Neural cell (in vitro differentiated cells): ENCODE measurements around the gene PRSS50. TPM values are rescaled to one million over a fixed set of nuclear protein-coding genes. Genes with fewer than 3 reads are reported as not detected.

Experiments
- H2AFZ ChIP-seq: fragments of 200-600, 300-800 bp; sonication (generic), shearing (Covaris generic); 2 replicates; pipeline ENCODE4 v1.6.0; 2014; ENCODE audit warnings: low read depth, mild to moderate bottlenecking, antibody characterized with exemption, low read length, moderate library complexity
- H3F3A ChIP-seq: fragments of 200-600 bp; shearing (Covaris generic); 2 replicates; pipeline ENCODE4 v1.6.1; 2016; ENCODE audit warnings: mild to moderate bottlenecking, moderate library complexity, mixed read lengths, antibody characterized with exemption, low read length; ENCODE audit not compliant: insufficient read depth, poor library complexity, severe bottlenecking
- H3K27ac ChIP-seq: fragments of 200-600, 300-800 bp; sonication (generic), shearing (Covaris generic); 2 replicates; pipeline ENCODE4 v1.5.1; 2014; ENCODE audit warnings: mild to moderate bottlenecking, low read length, moderate library complexity
- H3K27me3 ChIP-seq: fragments of 300-800, 200-600 bp; sonication (generic), shearing (Covaris generic); 2 replicates; pipeline ENCODE4 v1.6.0; 2014; ENCODE audit warnings: mild to moderate bottlenecking, low read depth, low read length, moderate library complexity; ENCODE audit not compliant: insufficient read depth
- H3K36me3 ChIP-seq: fragments of 300-800, 200-600 bp; sonication (generic), shearing (Covaris generic); 2 replicates; pipeline ENCODE4 v1.5.1; 2014; ENCODE audit warnings: mild to moderate bottlenecking, antibody characterized with exemption, low read length, moderate library complexity; ENCODE audit not compliant: insufficient read depth
- H3K4me2 ChIP-seq: fragments of 300-800, 200-600 bp; sonication (generic), shearing (Covaris generic); 2 replicates; pipeline ENCODE4 v1.6.0; 2014; ENCODE audit warnings: mild to moderate bottlenecking, low read length
- H3K4me3 ChIP-seq: fragments of 300-800, 200-600 bp; sonication (generic), shearing (Covaris generic); 2 replicates; pipeline ENCODE4 v1.5.1; 2014; ENCODE audit warnings: mild to moderate bottlenecking, low read length, moderate library complexity
- H3K79me2 ChIP-seq: fragments of 200-600 bp; shearing (Covaris generic); replicated peaks from 2 replicates; pipeline ENCODE4 v1.6.0; 2014; ENCODE audit warnings: mild to moderate bottlenecking, low read length, moderate library complexity; ENCODE audit not compliant: insufficient read depth
- H3K9ac ChIP-seq: fragments of 300-800, 200-600 bp; sonication (generic), shearing (Covaris generic); 2 replicates; pipeline ENCODE4 v1.6.1; 2016; ENCODE audit warnings: mild to moderate bottlenecking, low read length, mixed read lengths
- H3K9me2 ChIP-seq: fragments of 200-600 bp; shearing (Covaris generic); 2 replicates; pipeline ENCODE4 v1.6.1; 2016; ENCODE audit warnings: mild to moderate bottlenecking, low read length, mixed read lengths; ENCODE audit not compliant: insufficient read depth
- H3K9me3 ChIP-seq: fragments of 200-600, 300-800 bp; sonication (generic), shearing (Covaris generic); 2 replicates; pipeline ENCODE4 v1.6.1; 2016; ENCODE audit warnings: mild to moderate bottlenecking, mixed run types, low read length, moderate library complexity, mixed read lengths
- H4K20me1 ChIP-seq: fragments of 200-600 bp; shearing (Covaris generic); 2 replicates; pipeline ENCODE4 v1.6.1; 2016; ENCODE audit warnings: mild to moderate bottlenecking, mixed run types; ENCODE audit not compliant: insufficient read depth
- CTCF ChIP-seq: fragments of 450-650 bp; IDR thresholded peaks from 2 replicates; pipeline ENCODE4 v1.5.1; 2014; ENCODE audit warnings: antibody characterized with exemption, mild to moderate bottlenecking, moderate library complexity; ENCODE audit not compliant: poor library complexity, severe bottlenecking
- EP300 ChIP-seq: fragments of 450-650 bp; conservative IDR thresholded peaks from 2 replicates; pipeline ENCODE4 v1.6.1; 2014; ENCODE audit warnings: antibody characterized with exemption, mild to moderate bottlenecking, moderate library complexity; ENCODE audit not compliant: poor library complexity, severe bottlenecking
- EZH2 ChIP-seq: fragments of 200-600, 300-800 bp; shearing (Covaris generic), sonication (generic); IDR thresholded peaks from 2 replicates; pipeline ENCODE4 v1.6.1; 2014; ENCODE audit warnings: antibody characterized with exemption, low read length, borderline replicate concordance, mild to moderate bottlenecking; ENCODE audit not compliant: insufficient read depth, poor library complexity, severe bottlenecking
- MXI1 ChIP-seq: fragments of 450-650 bp; conservative IDR thresholded peaks from 2 replicates; pipeline ENCODE4 v1.6.1; 2014; ENCODE audit warnings: antibody characterized with exemption, mild to moderate bottlenecking; ENCODE audit not compliant: poor library complexity, severe bottlenecking
- POLR2AphosphoS5 ChIP-seq: IDR thresholded peaks from 2 replicates; pipeline ENCODE4 v1.6.1; 2012
- RAD21 ChIP-seq: fragments of 450-650 bp; conservative IDR thresholded peaks from 2 replicates; pipeline ENCODE4 v1.6.1; 2014; ENCODE audit warnings: antibody characterized with exemption, mild to moderate bottlenecking, moderate library complexity
- REST ChIP-seq: IDR thresholded peaks from 2 replicates; pipeline ENCODE4 v1.6.1; 2012; ENCODE audit warnings: borderline replicate concordance
- SMC3 ChIP-seq: fragments of 450-650 bp; conservative IDR thresholded peaks from 2 replicates; pipeline ENCODE4 v1.6.1; 2014; ENCODE audit warnings: antibody characterized with exemption, mild to moderate bottlenecking, moderate library complexity; ENCODE audit not compliant: poor library complexity
- TAF1 ChIP-seq: IDR thresholded peaks from 2 replicates; pipeline ENCODE4 v1.6.1; 2012; ENCODE audit warnings: low read depth
- polyA plus RNA-seq: library from polyadenylated mRNA; depleted of rRNA; stranded (reverse); fragments of >200 nt; gene quantifications from 2 replicates; pipeline ENCODE4 v1.2.3, GENCODE V29; 2014

Gene PRSS50
- polyA plus RNA-seq, 1 donor from 2014 or later, result not detected

GRCh38 chr3:46670891-46671427, 46.7 kb downstream of the PRSS50 start:
- H3K9ac ChIP-seq, result no peak overlapping the region
- no peak overlapping the region for H3K4me2 ChIP-seq
- H3K27me3 ChIP-seq, result no peaks in the 10 kb centered on the region
- H3K4me3 ChIP-seq, result no peak overlapping the region
- H3K36me3 ChIP-seq, result no peaks in the 10 kb centered on the region
- no peaks in the 10 kb centered on the region for H3F3A ChIP-seq
- H3K9me2 ChIP-seq, result no peaks in the 10 kb centered on the region
- no peak overlapping the region for H3K27ac ChIP-seq
- no peak overlapping the region for H2AFZ ChIP-seq
- H3K79me2 ChIP-seq, result no peaks in the 10 kb centered on the region
- no peaks in the 10 kb centered on the region for H3K9me3 ChIP-seq
- H4K20me1 ChIP-seq, result no peaks in the 10 kb centered on the region
- TF ChIP-seq RAD21 (no peak), CTCF (no peak), REST (no peak), POLR2AphosphoS5 (no peak), TAF1 (no peak), SMC3 (no peak), MXI1 (no peak), EZH2 (no peak), EP300 (no peak)

GRCh38 chr3:46670000-46670890, 47.4 kb downstream of the PRSS50 start:
- no peaks in the 10 kb centered on the region for H3K9me3 ChIP-seq
- H3K27ac ChIP-seq, result no peak overlapping the region
- no peak overlapping the region for H3K4me2 ChIP-seq
- H4K20me1 ChIP-seq, result no peaks in the 10 kb centered on the region
- no peaks in the 10 kb centered on the region for H3K9me2 ChIP-seq
- H2AFZ ChIP-seq, result no peak overlapping the region
- no peak overlapping the region for H3K9ac ChIP-seq
- no peaks in the 10 kb centered on the region for H3K79me2 ChIP-seq
- TF ChIP-seq EP300, result no peak
- no peak for TF ChIP-seq RAD21
- no peak for TF ChIP-seq SMC3
- TF ChIP-seq POLR2AphosphoS5, result no peak
- TF ChIP-seq CTCF, result no peak
- TF ChIP-seq TAF1, result no peak
- no peak for TF ChIP-seq MXI1
- no peak for TF ChIP-seq REST
- TF ChIP-seq EZH2, result no peak
- H3F3A ChIP-seq, result no peaks in the 10 kb centered on the region
- no peak overlapping the region for H3K4me3 ChIP-seq
- no peaks in the 10 kb centered on the region for H3K27me3 ChIP-seq
- no peaks in the 10 kb centered on the region for H3K36me3 ChIP-seq
